Uterus (tissue), 4 donors: ENCODE data around the gene EEA1. TPM values are rescaled to one million over a fixed set of nuclear protein-coding genes. Genes with fewer than 3 reads are reported as not detected.

Experiments used
- DNase-seq, 2 donors: peaks; one replicate each; pipeline ENCODE4 v3.0.0-alpha.2; 2019 to 2020
- H3K27ac ChIP-seq, 2 donors: fragments of 200-600 bp; sonication (generic); 1 replicate in 1 of 2; 2 replicates in 1 of 2; pipeline ENCODE4 v1.5.1; 2016 to 2018
- H3K27me3 ChIP-seq, 2 donors: fragments of 200-600 bp; sonication (generic); one replicate each; pipeline ENCODE4 v1.5.1; 2018 to 2019; ENCODE audit warnings: control low read depth in 1 of 2
- H3K36me3 ChIP-seq, 2 donors: fragments of 200-600 bp; sonication (generic); one replicate each; pipeline ENCODE4 v1.5.1; 2019; ENCODE audit warnings: control low read depth in 1 of 2
- H3K4me1 ChIP-seq, 2 donors: fragments of 200-600 bp; sonication (generic); one replicate each; pipeline ENCODE4 v1.5.1; 2018 to 2019; ENCODE audit warnings: control low read depth in 1 of 2
- H3K4me3 ChIP-seq, 2 donors: fragments of 200-600 bp; sonication (generic); 1 replicate in 1 of 2; 2 replicates in 1 of 2; pipeline ENCODE4 v1.5.1; 2018 to 2019; ENCODE audit warnings: mild to moderate bottlenecking in 1 of 2
- H3K9me3 ChIP-seq, 2 donors: fragments of 200-600 bp; sonication (generic); one replicate each; pipeline ENCODE4 v1.5.1; 2019; ENCODE audit warnings: control low read depth in 1 of 2
- POLR2A ChIP-seq, 2 donors: fragments of 450-650 bp; IDR thresholded peaks; one replicate each; pipeline ENCODE4 v1.6.1; 2016; ENCODE audit warnings: antibody characterized with exemption in 2 of 2, mild to moderate bottlenecking in 1 of 2, moderate library complexity in 1 of 2
- intact Hi-C: fragments of 100-400 bp; cut with DNase I; formaldehyde crosslinking; loops from one replicate; pipeline ENCODE4 v1.15.1; 2023; ENCODE audit warnings: low total_unique reads
- total RNA-seq, 4 donors: library from RNA; depleted of rRNA in 3 of 4; stranded (reverse); fragments of >200 nt in 3 of 4; gene quantifications; one replicate each; pipeline versions ENCODE4 v1.1.0 to v1.2.4, GENCODE V29; 2014 to 2023
- TF ChIP-seq, protein P1 (sequence below), 4 experiments: fragments of 200-600 bp in 2 of 4; fragments of 450-650 bp in 2 of 4; sonication (generic) in 2 of 4; IDR thresholded peaks; one replicate each; pipeline ENCODE4 v1.5.1; 2016 to 2019; ENCODE audit warnings: antibody characterized with exemption in 4 of 4, mild to moderate bottlenecking in 2 of 4, moderate library complexity in 1 of 4
- donor health status: DM: yes; HTN: yes; CAD: no.

Gene EEA1
- total RNA-seq, 4 donors from 2014 or later = 15.4 to 53.0 (median 31.6) TPM

DNA sequence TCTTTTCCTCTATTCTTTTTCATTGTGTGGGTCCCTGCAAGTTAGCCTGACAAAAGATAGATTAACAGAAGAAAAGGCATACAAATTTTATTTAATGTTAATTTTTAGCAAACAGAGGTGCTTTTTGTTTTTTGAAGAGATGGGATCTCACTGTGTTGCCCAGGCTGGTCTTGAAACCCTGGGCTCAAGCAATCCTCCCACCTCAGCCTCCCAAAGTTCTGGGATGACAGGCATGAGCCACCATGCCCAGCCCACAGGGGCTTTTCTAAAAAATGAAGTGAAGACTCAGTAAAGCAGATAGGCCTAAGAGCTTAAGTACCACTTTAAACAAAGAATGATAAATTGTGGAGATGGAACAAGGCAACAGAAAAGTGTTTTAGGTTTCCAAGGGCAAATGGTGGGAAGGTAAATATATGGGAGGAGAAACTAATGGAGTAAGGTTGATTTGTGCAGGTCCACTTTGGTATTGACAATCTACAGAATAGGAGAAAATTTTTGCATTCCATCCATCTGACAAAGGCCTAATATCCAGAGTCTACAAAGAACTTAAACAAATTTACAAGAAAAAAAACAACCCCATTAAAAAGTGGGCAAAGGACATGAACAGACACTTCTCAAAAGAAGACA, 18.6 kb upstream of the EEA1 start:
- TF ChIP-seq POLR2A (IDR thresholded peaks at IDR 0.05) = no peak
- TF ChIP-seq, protein P1, sequence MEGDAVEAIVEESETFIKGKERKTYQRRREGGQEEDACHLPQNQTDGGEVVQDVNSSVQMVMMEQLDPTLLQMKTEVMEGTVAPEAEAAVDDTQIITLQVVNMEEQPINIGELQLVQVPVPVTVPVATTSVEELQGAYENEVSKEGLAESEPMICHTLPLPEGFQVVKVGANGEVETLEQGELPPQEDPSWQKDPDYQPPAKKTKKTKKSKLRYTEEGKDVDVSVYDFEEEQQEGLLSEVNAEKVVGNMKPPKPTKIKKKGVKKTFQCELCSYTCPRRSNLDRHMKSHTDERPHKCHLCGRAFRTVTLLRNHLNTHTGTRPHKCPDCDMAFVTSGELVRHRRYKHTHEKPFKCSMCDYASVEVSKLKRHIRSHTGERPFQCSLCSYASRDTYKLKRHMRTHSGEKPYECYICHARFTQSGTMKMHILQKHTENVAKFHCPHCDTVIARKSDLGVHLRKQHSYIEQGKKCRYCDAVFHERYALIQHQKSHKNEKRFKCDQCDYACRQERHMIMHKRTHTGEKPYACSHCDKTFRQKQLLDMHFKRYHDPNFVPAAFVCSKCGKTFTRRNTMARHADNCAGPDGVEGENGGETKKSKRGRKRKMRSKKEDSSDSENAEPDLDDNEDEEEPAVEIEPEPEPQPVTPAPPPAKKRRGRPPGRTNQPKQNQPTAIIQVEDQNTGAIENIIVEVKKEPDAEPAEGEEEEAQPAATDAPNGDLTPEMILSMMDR (IDR thresholded peaks at IDR 0.05) = no peak
- Histone ChIP-seq H3K9me3 (no peaks in the 10 kb centered on the region), H3K27me3 (no peaks in the 10 kb centered on the region), H3K4me1 (no peaks in the 10 kb centered on the region), H3K36me3 (no peaks in the 10 kb centered on the region), H3K27ac (no peak overlapping the region), H3K4me3 (no peak overlapping the region)
- no peak for DNase-seq
- intact Hi-C loops = no loop called here

DNA sequence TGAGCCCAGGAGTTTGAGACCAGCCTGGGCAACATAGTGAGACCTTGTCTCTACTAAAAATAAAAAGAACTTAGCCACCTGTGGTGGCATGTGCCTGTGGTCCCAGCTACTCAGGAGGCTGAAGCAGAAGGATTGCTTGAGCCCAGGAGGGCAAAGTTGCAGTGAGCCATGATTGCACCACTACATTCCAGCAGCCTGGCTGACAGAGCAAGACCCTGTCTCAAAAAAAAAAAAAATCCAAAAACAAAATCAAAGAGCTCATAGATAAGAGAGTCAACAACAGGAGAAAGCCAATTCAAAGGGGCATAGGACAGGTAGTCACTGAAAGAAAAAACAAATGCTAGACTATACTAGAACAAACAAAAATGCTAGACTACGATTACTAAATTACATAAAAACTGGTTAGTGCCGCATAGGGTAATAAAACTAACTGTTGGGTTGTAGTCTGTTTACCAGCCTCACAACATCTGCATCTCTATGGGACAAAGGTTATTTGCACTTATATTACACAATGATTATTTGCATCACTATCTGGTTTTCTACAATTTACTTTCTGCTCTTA, 16.6 kb upstream of the EEA1 start:
- no peak for TF ChIP-seq POLR2A (IDR thresholded peaks at IDR 0.05)
- TF ChIP-seq, protein P1 (IDR thresholded peaks at IDR 0.05) = no peak
- no peaks in the 10 kb centered on the region for H3K27me3 ChIP-seq
- no peaks in the 10 kb centered on the region for H3K36me3 ChIP-seq
- no peaks in the 10 kb centered on the region for H3K9me3 ChIP-seq
- H3K4me1 ChIP-seq = no peaks in the 10 kb centered on the region
- no peak overlapping the region for H3K27ac ChIP-seq
- no peak overlapping the region for H3K4me3 ChIP-seq
- no peak for DNase-seq
- intact Hi-C loops = no loop called here

DNA sequence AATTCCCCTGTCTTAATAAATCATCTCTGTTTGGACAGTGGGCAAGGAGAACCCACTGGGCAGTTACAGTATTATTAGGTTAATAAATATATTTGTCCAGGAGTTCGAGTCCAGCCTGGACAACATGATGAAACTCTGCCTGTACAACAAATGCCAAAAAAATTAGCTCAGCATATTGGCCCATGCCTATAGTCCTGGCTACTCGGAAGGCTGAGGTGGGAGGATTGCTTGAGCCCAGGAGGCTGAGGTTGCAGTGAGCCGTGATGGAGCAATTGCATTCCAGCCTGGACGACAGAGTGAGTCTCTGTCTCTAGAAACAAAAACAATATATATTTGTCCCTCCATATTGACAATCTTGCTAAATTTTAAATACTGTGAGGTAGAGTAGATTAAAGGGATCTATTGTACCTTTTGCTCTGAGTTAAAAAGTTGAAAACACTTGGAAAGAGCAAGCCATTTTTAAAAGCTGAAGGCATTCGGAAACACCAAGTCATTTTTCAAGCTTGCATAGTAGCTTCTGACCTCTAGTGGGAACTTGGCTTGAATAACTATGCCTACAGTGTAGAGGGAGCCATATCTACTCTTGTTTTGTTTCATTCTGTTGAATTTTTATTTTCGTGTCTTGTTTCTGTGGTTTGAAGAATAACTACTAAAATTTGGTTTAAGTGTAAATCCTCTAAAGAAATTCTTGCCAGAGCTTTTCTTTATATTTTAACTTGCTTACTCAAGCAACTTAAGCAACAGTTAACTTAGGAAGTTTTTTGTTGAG, 14.6 kb upstream of the EEA1 start:
- Histone ChIP-seq H3K9me3 (no peaks in the 10 kb centered on the region), H3K27ac (peak overlapping the region in 1 of 2 donors; percentile 10), H3K4me3 (no peak overlapping the region), H3K27me3 (no peaks in the 10 kb centered on the region), H3K4me1 (no peaks in the 10 kb centered on the region), H3K36me3 (no peaks in the 10 kb centered on the region)
- no peak for TF ChIP-seq POLR2A (IDR thresholded peaks at IDR 0.05)
- TF ChIP-seq, protein P1 (IDR thresholded peaks at IDR 0.05) = no peak
- DNase-seq = no peak
- intact Hi-C loops = no loop called here

DNA sequence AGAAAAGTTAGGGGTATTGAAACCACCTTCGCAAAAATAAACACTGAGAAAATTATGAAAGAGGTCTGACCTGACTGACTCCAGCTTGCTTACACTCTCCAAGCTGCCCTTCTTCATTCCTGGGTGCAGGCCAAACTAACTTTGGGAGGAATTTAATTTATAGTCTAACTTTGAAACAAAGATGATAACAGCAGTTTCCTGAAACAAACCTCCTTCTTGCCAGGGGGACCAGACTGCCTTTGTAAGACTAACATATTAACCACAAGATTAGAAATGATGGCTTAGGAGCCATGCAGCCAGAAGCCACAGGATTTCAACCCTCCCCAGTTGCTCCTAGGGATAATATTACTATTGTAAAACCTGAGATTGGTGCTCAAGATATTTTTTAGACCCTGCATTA, 13.8 kb upstream of the EEA1 start:
- Histone ChIP-seq H3K9me3 (no peaks in the 10 kb centered on the region), H3K4me3 (no peak overlapping the region), H3K27ac (peak overlapping the region in 1 of 2 donors; percentile 10), H3K36me3 (no peaks in the 10 kb centered on the region), H3K27me3 (no peaks in the 10 kb centered on the region), H3K4me1 (no peaks in the 10 kb centered on the region)
- DNase-seq = peak; percentile 28 to 50
- TF ChIP-seq, protein P1 (IDR thresholded peaks at IDR 0.05) = no peak
- no peak for TF ChIP-seq POLR2A (IDR thresholded peaks at IDR 0.05)
- intact Hi-C loops = no loop called here

DNA sequence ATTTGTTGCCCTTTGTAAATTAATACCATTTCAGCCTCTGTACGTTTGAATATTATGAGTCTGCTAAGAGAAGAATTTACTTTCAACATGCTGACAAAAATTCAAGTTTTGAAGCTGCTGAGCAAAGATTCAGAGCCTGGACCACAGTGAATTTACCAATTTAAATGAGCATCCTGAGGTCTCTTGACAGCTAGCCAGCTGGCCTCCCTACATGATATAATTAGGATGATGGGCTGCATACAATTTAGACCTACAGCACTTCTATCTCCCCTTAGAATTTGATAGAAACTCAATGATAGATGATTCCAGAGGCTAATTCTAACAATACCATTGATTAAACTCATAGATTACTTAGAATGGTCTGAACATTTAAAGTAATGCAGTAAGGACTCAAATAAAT, 10.0 kb upstream of the EEA1 start:
- TF ChIP-seq, protein P1 (IDR thresholded peaks at IDR 0.05) = no peak
- no peak for TF ChIP-seq POLR2A (IDR thresholded peaks at IDR 0.05)
- Histone ChIP-seq H3K9me3 (no peaks in the 10 kb centered on the region), H3K27me3 (no peaks in the 10 kb centered on the region), H3K36me3 (no peaks in the 10 kb centered on the region), H3K4me1 (no peaks in the 10 kb centered on the region), H3K4me3 (no peak overlapping the region), H3K27ac (no peak overlapping the region)
- no peak for DNase-seq
- intact Hi-C loops = no loop called here
